HepG2 (cell line): Measurements from ENCODE around the gene ERVMER34-1. TPM values are rescaled to one million over a fixed set of nuclear protein-coding genes. Genes with fewer than 3 reads are reported as not detected.

ENCODE experiments used
- DBP ChIP-seq: sonication (generic); formaldehyde crosslinking; IDR thresholded peaks from 2 replicates; pipeline ENCODE4 v1.4.0; 2020; ENCODE audit warnings: missing genetic modification reagents; ENCODE audit errors: not compliant biosample characterization
- EZH2 ChIP-seq: conservative IDR thresholded peaks from 2 replicates; pipeline ENCODE4 v1.6.1; 2012; ENCODE audit warnings: mild to moderate bottlenecking, low read depth, low read length, moderate library complexity
- FLYWCH1 ChIP-seq: sonication (generic); formaldehyde crosslinking; IDR thresholded peaks from 2 replicates; pipeline ENCODE4 v1.8.1; 2023; ENCODE audit warnings: mild to moderate bottlenecking, missing genetic modification reagents
- FUBP1 ChIP-seq: sonication (generic); formaldehyde crosslinking; IDR thresholded peaks from 2 replicates; pipeline ENCODE4 v1.5.1; 2020; ENCODE audit warnings: missing genetic modification reagents, mild to moderate bottlenecking, borderline replicate concordance
- IKZF1 ChIP-seq: fragments of 450-650 bp; IDR thresholded peaks from 2 replicates; pipeline ENCODE4 v1.7.1; 2016
- MYNN ChIP-seq: sonication (generic); formaldehyde crosslinking; IDR thresholded peaks from 2 replicates; pipeline ENCODE4 v1.4.0; 2020; ENCODE audit warnings: mild to moderate bottlenecking, low read depth, missing genetic modification reagents
- SP1 ChIP-seq, 2 experiments: fragments of 450-650 bp in 1 of 2; sonication (generic) in 1 of 2; formaldehyde crosslinking in 1 of 2; IDR thresholded peaks; 2 replicates each; pipeline versions ENCODE4 v1.4.0 to v1.6.1; 2016 to 2020; ENCODE audit warnings: missing genetic modification reagents in 1 of 2
- TARDBP ChIP-seq: sonication (generic); formaldehyde crosslinking; IDR thresholded peaks from 2 replicates; pipeline ENCODE4 v1.8.0; 2022; ENCODE audit warnings: mild to moderate bottlenecking, missing genetic modification reagents
- TFE3 ChIP-seq: IDR thresholded peaks from 2 replicates; pipeline ENCODE4 v1.6.1; 2016
- THAP11 ChIP-seq: IDR thresholded peaks from 2 replicates; pipeline ENCODE4 v1.6.1; 2016; ENCODE audit warnings: missing biosample characterization, missing genetic modification reagents
- TSC22D2 ChIP-seq: sonication (generic); formaldehyde crosslinking; IDR thresholded peaks from 2 replicates; pipeline ENCODE4 v1.5.1; 2020; ENCODE audit warnings: missing genetic modification reagents, mild to moderate bottlenecking, borderline replicate concordance
- ZNF530 ChIP-seq: sonication (generic); formaldehyde crosslinking; IDR thresholded peaks from 2 replicates; pipeline ENCODE4 v1.5.0; 2020; ENCODE audit warnings: low read depth, mild to moderate bottlenecking, missing genetic modification reagents
- ZNF747 ChIP-seq: sonication (generic); formaldehyde crosslinking; IDR thresholded peaks from 2 replicates; pipeline ENCODE4 v1.8.1; 2023; ENCODE audit warnings: missing genetic modification reagents, mild to moderate bottlenecking, borderline replicate concordance
- ZNF761 ChIP-seq: sonication (generic); formaldehyde crosslinking; conservative IDR thresholded peaks from 2 replicates; pipeline ENCODE4 v1.4.0; 2020; ENCODE audit warnings: mild to moderate bottlenecking, missing genetic modification reagents
- polyA plus RNA-seq, 8 experiments: library from polyadenylated mRNA; depleted of rRNA in 3 of 8; stranded (reverse) in 7 of 8; unstranded in 1 of 8; fragments of >200 nt; fragmentation: Illumina TruSeq in 4 of 8; extraction: Trizol in 4 of 8; gene quantifications; 2 replicates each; pipeline versions ENCODE4 v1.2.1 to v1.2.3, GENCODE V29; 2011 to 2016; ENCODE audit warnings: low read depth in 4 of 8, missing spikeins in 1 of 8, mixed read lengths in 1 of 8; ENCODE audit not compliant: insufficient read depth in 1 of 8
- total RNA-seq, 5 experiments: library from RNA; depleted of rRNA; stranded (reverse); fragments of >200 nt; fragmentation: Illumina TruSeq; extraction: Trizol; gene quantifications; 2 replicates each; pipeline ENCODE4 v1.2.3, GENCODE V29; 2016; ENCODE audit warnings: low read depth in 1 of 5
- TF ChIP-seq, protein P1 (sequence below): fragments of 450-650 bp; IDR thresholded peaks from 2 replicates; pipeline ENCODE4 v1.6.1; 2017
- TF ChIP-seq, protein P2 (sequence below): sonication (generic); formaldehyde crosslinking; IDR thresholded peaks from 2 replicates; pipeline ENCODE4 v1.4.0; 2020; ENCODE audit warnings: missing genetic modification reagents
- TF ChIP-seq, protein P3 (sequence below): IDR thresholded peaks from 2 replicates; pipeline ENCODE4 v1.6.1; 2012; ENCODE audit warnings: low read depth, low read length, improper control_type of control experiment
- TF ChIP-seq, protein P4 (sequence below): IDR thresholded peaks from 2 replicates; pipeline ENCODE4 v1.6.1; 2012; ENCODE audit warnings: inconsistent platforms

Gene ERVMER34-1
- total and polyA plus RNA-seq, 2 of the 13 experiments (the other 11 are each of a cell fraction or from before 2014, with no cell fraction given) = 0.04 to 0.35 TPM

DNA sequence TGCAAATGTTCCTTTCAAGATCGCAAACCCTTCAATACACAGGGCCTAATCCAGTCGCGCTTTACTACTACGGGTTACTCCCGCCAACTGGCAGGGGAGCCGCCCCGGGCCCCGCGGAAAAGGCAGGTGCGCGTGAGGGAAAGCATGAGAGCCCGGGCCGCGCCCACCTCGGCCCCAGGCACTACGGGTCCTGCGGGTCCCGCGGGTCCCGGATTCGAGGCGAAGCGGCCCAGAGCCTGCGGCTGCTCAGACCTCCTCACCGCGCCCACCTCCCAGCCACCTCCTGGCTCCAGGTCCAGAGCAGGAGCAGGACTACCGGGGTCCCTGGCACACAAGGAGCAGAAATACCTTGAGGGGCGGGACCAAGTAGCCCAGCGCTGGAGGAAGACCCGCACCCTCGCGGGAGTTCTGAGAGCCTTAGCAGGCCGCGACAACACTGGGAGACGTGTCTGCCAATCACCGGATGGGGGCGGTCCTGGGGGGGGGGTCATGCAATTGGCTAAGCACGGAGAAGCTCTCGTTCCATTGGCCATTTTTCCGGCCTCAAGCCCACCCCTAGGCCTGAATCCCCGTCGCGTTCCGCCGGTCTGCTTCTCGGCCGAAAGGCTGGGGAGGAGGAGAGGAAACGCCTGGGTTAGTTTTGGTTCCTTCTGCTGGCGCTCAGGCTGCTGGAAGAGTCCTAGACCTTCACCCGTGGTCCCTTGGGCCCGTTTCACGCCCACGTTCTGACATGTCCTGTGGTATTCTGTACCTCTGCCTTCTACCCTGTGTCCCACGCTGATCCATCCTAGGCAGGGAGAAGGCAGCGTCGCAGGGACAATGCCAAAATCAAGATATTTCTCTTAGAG lies 29.0 kb downstream of the ERVMER34-1 start (continued):
- TF ChIP-seq EZH2 (no peak), FUBP1 (CRISPR knock-in tag) (no peak), ZNF761 (CRISPR knock-in tag) (no peak), TFE3 (no peak), TARDBP (peak; percentile 61), THAP11 (CRISPR knock-in tag) (0 out of 2 replicates have a peak, but pooled peaks have one; percentile 20), ZNF747 (CRISPR knock-in tag) (no peak), TSC22D2 (CRISPR knock-in tag) (no peak), FLYWCH1 (CRISPR knock-in tag) (no peak), DBP (CRISPR knock-in tag) (no peak), MYNN (CRISPR knock-in tag) (no peak), ZNF530 (CRISPR knock-in tag) (no peak), IKZF1 (no peak), SP1 (IDR thresholded peaks at IDR 0.05) (no peak), SP1 (CRISPR knock-in tag; IDR thresholded peaks at IDR 0.05) (0 out of 2 replicates have a peak, but pooled peaks have one; percentile 32)
- TF ChIP-seq, protein P1, sequence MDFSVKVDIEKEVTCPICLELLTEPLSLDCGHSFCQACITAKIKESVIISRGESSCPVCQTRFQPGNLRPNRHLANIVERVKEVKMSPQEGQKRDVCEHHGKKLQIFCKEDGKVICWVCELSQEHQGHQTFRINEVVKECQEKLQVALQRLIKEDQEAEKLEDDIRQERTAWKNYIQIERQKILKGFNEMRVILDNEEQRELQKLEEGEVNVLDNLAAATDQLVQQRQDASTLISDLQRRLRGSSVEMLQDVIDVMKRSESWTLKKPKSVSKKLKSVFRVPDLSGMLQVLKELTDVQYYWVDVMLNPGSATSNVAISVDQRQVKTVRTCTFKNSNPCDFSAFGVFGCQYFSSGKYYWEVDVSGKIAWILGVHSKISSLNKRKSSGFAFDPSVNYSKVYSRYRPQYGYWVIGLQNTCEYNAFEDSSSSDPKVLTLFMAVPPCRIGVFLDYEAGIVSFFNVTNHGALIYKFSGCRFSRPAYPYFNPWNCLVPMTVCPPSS = no peak
- TF ChIP-seq, protein P2, sequence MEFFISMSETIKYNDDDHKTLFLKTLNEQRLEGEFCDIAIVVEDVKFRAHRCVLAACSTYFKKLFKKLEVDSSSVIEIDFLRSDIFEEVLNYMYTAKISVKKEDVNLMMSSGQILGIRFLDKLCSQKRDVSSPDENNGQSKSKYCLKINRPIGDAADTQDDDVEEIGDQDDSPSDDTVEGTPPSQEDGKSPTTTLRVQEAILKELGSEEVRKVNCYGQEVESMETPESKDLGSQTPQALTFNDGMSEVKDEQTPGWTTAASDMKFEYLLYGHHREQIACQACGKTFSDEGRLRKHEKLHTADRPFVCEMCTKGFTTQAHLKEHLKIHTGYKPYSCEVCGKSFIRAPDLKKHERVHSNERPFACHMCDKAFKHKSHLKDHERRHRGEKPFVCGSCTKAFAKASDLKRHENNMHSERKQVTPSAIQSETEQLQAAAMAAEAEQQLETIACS (CRISPR knock-in tag) = no peak
- TF ChIP-seq, protein P3, sequence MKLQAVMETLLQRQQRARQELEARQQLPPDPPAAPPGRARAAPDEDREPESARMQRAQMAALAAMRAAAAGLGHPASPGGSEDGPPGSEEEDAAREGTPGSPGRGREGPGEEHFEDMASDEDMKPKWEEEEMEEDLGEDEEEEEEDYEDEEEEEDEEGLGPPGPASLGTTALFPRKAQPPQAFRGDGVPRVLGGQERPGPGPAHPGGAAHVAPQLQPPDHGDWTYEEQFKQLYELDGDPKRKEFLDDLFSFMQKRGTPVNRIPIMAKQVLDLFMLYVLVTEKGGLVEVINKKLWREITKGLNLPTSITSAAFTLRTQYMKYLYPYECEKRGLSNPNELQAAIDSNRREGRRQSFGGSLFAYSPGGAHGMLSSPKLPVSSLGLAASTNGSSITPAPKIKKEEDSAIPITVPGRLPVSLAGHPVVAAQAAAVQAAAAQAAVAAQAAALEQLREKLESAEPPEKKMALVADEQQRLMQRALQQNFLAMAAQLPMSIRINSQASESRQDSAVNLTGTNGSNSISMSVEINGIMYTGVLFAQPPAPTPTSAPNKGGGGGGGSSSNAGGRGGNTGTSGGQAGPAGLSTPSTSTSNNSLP = no peak
- TF ChIP-seq, protein P4, sequence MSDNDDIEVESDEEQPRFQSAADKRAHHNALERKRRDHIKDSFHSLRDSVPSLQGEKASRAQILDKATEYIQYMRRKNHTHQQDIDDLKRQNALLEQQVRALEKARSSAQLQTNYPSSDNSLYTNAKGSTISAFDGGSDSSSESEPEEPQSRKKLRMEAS = peak; percentile 54; the same call in 1 of the 2 replicates
